Occipital lobe (tissue), 2 donors: ENCODE results near the gene SVOP. TPM values are rescaled to one million over a fixed set of nuclear protein-coding genes. Genes with fewer than 3 reads are reported as not detected.

ENCODE experiments used
- small RNA-seq: library from RNA; depleted of rRNA; stranded (forward); fragments of <200 nt; gene quantifications from one replicate; pipeline ENCODE3, GENCODE V24; 2014
- total RNA-seq: library from RNA; depleted of rRNA; stranded (reverse); fragments of >200 nt; gene quantifications from one replicate; pipeline ENCODE4 v1.2.3, GENCODE V29; 2014

The SVOP gene
- total RNA-seq, 1 donor from 2014 or later, result 30.9 TPM

Small RNAs within 50 kb of the gene (small RNA-seq; reads per million reads assigned to genes)
- gene AC190387.1, result not detected
- not detected for gene RNA5SP372
- not detected for gene RNU6-361P

Other genes with a start within 250 kb of the SVOP start
- 7.5 TPM for gene SSH1, start 163.5 kb downstream of the SVOP start, total RNA-seq
- gene DAO, start 141.0 kb downstream of the SVOP start, total RNA-seq, result not detected
- 17.6 TPM for gene USP30, start 31.5 kb upstream of the SVOP start, total RNA-seq
- gene ALKBH2, start 72.4 kb upstream of the SVOP start, total RNA-seq, result 25.1 TPM
- gene UNG, start 76.5 kb upstream of the SVOP start, total RNA-seq, result 26.8 TPM
- 3.4 TPM for gene ACACB, start 95.5 kb upstream of the SVOP start, total RNA-seq